AG04450 (cell line): ENCODE results near the gene EPB41L5. TPM values are rescaled to one million over a fixed set of nuclear protein-coding genes. Genes with fewer than 3 reads are reported as not detected.
"Not testable (repeated sequence)": the region's sequence is repeated elsewhere in the genome, so short reads cannot be mapped to it uniquely, and the experiment has no call there.

Experiments used
- CTCF ChIA-PET: fragments of 300-600, 350-600 bp; formaldehyde crosslinking; extraction: SDS; loops from one replicate; lab custom pipeline; 2022; ENCODE audit warnings: antibody characterized with exemption, inconsistent platforms; lab: Charles Lee
- POLR2A ChIA-PET: fragments of 350-600 bp; formaldehyde crosslinking; extraction: SDS; loops from one replicate; lab custom pipeline; 2021; ENCODE audit warnings: antibody characterized with exemption, inconsistent platforms; lab: Yijun Ruan, JAX
- DNase-seq: peaks from one replicate; pipeline ENCODE4 v3.0.0-alpha.2; 2011; ENCODE audit warnings: low read depth, low spot score
- H3K27ac ChIP-seq: one replicate; pipeline ENCODE4 v1.5.1; 2012; ENCODE audit warnings: low read depth, low read length, control low read depth
- H3K27me3 ChIP-seq: one replicate; pipeline ENCODE4 v1.6.0; 2012; ENCODE audit warnings: low read length; ENCODE audit not compliant: control insufficient read depth, insufficient read depth
- H3K4me3 ChIP-seq: 2 replicates; pipeline ENCODE4 v1.5.1; 2011; ENCODE audit warnings: mild to moderate bottlenecking, low read depth, low read length, control low read depth
- H3K9me3 ChIP-seq: 2 replicates; pipeline ENCODE4 v1.5.1; 2012; ENCODE audit warnings: low read length; ENCODE audit not compliant: control insufficient read depth, insufficient read depth
- CTCF ChIP-seq: IDR thresholded peaks from 2 replicates; pipeline ENCODE4 v1.5.1; 2011; ENCODE audit warnings: low read depth, low read length, control low read depth, inconsistent platforms
- polyA plus RNA-seq: library from polyadenylated mRNA; depleted of rRNA; stranded (reverse); fragments of >200 nt; gene quantifications from 2 replicates; pipeline ENCODE4 v1.2.3, GENCODE V29; 2011

EPB41L5 gene
- polyA plus RNA-seq, 1 experiment, result 17.1 TPM

DNA sequence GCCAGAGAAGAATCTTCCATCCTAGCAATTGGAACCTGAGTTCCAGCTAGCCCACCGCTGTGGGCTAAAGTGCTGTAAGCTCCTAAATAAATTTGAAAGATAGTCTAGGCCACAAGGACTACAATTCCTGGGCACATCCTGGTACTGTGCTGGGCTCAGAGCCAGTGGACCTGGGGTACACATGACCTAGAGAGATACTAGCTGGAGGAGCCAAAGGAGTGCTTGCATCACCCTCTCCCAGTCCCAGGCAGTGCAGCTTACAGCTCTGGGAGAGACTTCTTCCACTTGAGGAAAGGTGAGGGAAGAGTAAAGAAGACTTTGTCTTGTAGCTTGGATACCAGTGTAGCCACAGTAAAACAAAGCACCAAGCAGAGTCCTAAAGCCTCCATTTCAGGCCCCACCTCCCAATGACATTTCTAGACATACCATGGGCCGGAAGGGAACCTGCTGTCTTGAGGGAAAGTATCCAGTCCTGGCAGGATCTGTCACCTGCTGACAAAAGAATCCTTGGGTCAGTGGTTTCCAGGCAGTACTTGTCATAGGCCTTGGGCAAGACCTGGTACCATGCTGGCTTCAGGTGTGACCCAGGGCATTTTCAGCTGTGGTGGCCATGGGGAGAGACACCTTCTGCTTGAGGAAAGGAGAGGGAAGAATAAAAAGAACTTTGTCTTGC, 120.8 kb downstream of the EPB41L5 start:
- ChIA-PET CTCF (interaction anchor here (0.5 to 2.0 kb wide), 3 partner anchors 41 to 547 kb away, joined by 3 to 16 read pairs (median 4); no protein-coding TSS in a partner anchor), POLR2A (interaction anchor here (0.8 kb wide), 1 partner anchor 28 kb away, joined by 5 read pairs; no protein-coding TSS in a partner anchor)
- Histone ChIP-seq H3K27ac (peak overlapping the region; percentile 32), H3K4me3 (no peak overlapping the region), H3K9me3 (no peaks in the 10 kb centered on the region), H3K27me3 (no peaks in the 10 kb centered on the region)
- TF ChIP-seq CTCF, result no peak
- no peak for DNase-seq

DNA sequence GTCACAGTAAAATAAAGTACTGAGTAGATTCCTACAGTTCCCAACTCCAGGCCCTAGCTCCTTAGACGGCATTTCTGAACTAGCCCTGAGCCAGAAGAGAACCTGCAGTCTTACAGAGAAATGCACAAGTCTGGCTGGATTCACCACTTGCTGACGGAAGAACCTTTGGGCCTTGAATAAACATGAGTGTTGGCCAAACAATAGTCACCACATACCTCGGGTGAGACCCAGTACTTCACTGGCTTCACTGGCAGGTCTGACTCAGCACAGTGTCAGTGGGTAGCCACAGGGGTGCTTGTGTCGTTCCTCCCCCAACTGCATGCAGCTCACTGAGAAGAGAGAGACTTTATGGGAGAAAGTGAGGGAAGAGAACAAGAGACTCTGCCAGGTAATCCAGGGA, 121.4 kb downstream of the EPB41L5 start:
- no peaks in the 10 kb centered on the region for H3K27me3 ChIP-seq
- POLR2A ChIA-PET, result interaction anchor here (0.6 to 0.8 kb wide), 2 partner anchors 29 to 373 kb away, joined by 3 to 5 read pairs; no protein-coding TSS in a partner anchor
- no peak for TF ChIP-seq CTCF
- DNase-seq, result peak; percentile 88
- H3K4me3 ChIP-seq, result no peak overlapping the region
- peak overlapping the region; percentile 40 for H3K27ac ChIP-seq
- CTCF ChIA-PET, result interaction anchor here (1.1 to 1.5 kb wide), 2 partner anchors 41 to 179 kb away, joined by 4 read pairs; no protein-coding TSS in a partner anchor
- no peaks in the 10 kb centered on the region for H3K9me3 ChIP-seq

GRCh38 chr2:120135013-120135412, 122.1 kb downstream of the EPB41L5 start:
- H3K4me3 ChIP-seq, H3K27ac ChIP-seq, H3K9me3 ChIP-seq, H3K27me3 ChIP-seq, DNase-seq: not testable (repeated sequence)
- CTCF ChIA-PET, result interaction anchor here (1.1 kb wide), 1 partner anchor 40 kb away, joined by 4 read pairs; no protein-coding TSS in a partner anchor
- POLR2A ChIA-PET, result interaction anchor here (0.6 kb wide), 1 partner anchor 374 kb away, joined by 3 read pairs; no protein-coding TSS in a partner anchor

GRCh38 chr2:120140866-120141265, 128.0 kb downstream of the EPB41L5 start:
- CTCF ChIA-PET, result interaction anchor here (2.5 kb wide), 1 partner anchor 34 kb away, joined by 7 read pairs; no protein-coding TSS in a partner anchor
- no peak for DNase-seq
- TF ChIP-seq CTCF, result no peak
- H3K27me3 ChIP-seq, result no peaks in the 10 kb centered on the region
- POLR2A ChIA-PET, result no interaction called here
- H3K27ac ChIP-seq, result no peak overlapping the region
- H3K9me3 ChIP-seq, result no peaks in the 10 kb centered on the region
- no peak overlapping the region for H3K4me3 ChIP-seq

GRCh38 chr2:120141300-120142069, 128.6 kb downstream of the EPB41L5 start:
- no peaks in the 10 kb centered on the region for H3K27me3 ChIP-seq
- no peak overlapping the region for H3K27ac ChIP-seq
- TF ChIP-seq CTCF, result no peak
- DNase-seq, result no peak
- no peaks in the 10 kb centered on the region for H3K9me3 ChIP-seq
- H3K4me3 ChIP-seq, result no peak overlapping the region
- ChIA-PET POLR2A (no interaction called here), CTCF (interaction anchor here (1.0 to 2.5 kb wide), 2 partner anchors 33 to 35 kb away, joined by 3 to 7 read pairs; no protein-coding TSS in a partner anchor)
